T-helper 2 cell treated with Interferon-gamma antibody and Interleukin-4, amounts not matched to agents 5 μg/mL and 100 μg/mL, for 36 hours (primary cell): Measurements from ENCODE around the gene SNX24.

Experiments
- DNase-seq: peaks from one replicate; pipeline ENCODE4 v3.0.0; 2021; ENCODE audit warnings: low spot score
- H3K27ac Mint-ChIP-seq: one replicate; pipeline ENCODE4 v1.8.0; 2021; ENCODE audit warnings: mild to moderate bottlenecking, mixed read lengths
- H3K27me3 Mint-ChIP-seq: one replicate; pipeline ENCODE4 v1.8.0; 2021; ENCODE audit warnings: low read depth, mixed read lengths
- H3K36me3 Mint-ChIP-seq: one replicate; pipeline ENCODE4 v1.8.0; 2021; ENCODE audit warnings: low read depth, mixed read lengths
- H3K4me1 Mint-ChIP-seq: one replicate; pipeline ENCODE4 v1.8.0; 2021; ENCODE audit warnings: low read depth, mixed read lengths
- H3K4me3 Mint-ChIP-seq: one replicate; pipeline ENCODE4 v1.8.0; 2022; ENCODE audit warnings: mild to moderate bottlenecking, moderate library complexity, mixed read lengths
- H3K9me3 Mint-ChIP-seq: one replicate; pipeline ENCODE4 v1.8.0; 2021; ENCODE audit warnings: mixed read lengths

SNX24 gene

DNA sequence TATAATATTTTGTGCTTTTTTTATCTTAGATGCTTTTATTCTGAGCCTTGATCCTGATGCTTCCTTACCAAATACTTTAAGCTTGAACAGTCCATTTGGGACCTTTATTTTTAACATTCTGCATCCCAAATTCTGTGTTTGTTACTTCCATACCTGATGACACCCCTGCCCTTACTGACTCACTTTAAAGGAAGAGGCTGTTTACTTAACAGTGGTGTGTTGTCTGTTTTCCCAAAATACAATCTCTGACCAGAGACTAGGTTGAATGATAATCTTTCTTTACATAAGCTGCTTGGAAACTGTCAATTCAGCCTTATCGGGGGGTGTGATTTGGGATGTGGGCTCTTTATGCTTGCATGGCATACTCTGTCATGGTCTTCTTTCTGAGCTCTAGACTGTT lies 71.1 kb downstream of the SNX24 start:
- no peak for DNase-seq
- no peaks in the 10 kb centered on the region for H3K9me3 Mint-ChIP-seq
- H3K4me1 Mint-ChIP-seq, result no peaks in the 10 kb centered on the region
- no peak overlapping the region for H3K27ac Mint-ChIP-seq
- H3K27me3 Mint-ChIP-seq, result peaks cover 2% of the 10 kb centered on the region
- no peak overlapping the region for H3K4me3 Mint-ChIP-seq
- no peaks in the 10 kb centered on the region for H3K36me3 Mint-ChIP-seq

DNA sequence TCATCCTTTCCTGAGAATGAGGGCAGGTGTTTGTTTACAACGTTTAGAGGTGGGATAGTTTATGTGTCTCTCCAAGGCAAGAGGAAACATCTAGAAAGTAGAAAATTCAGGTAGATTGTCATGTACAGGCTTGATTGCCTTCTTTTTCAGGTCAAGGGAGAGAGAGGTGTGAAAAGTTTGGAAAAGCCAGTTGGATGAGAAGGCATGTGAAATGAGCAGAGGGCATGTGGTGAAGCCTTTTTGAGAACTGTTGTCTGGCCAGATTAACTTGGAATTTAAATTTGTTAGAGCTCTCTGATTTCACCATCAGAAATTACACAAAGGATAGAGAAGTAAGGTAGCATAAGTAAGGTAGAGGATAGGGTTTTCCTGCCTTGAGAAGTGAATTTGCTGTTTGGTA lies 74.6 kb downstream of the SNX24 start:
- Mint-ChIP-seq H3K27ac (no peak overlapping the region), H3K4me3 (no peak overlapping the region), H3K27me3 (peaks cover 2% of the 10 kb centered on the region), H3K36me3 (no peaks in the 10 kb centered on the region), H3K9me3 (no peaks in the 10 kb centered on the region), H3K4me1 (no peaks in the 10 kb centered on the region)
- DNase-seq, result no peak

- no peaks in the 10 kb centered on the region for H3K9me3 Mint-ChIP-seq
- DNase-seq, result no peak
- no peaks in the 10 kb centered on the region for H3K36me3 Mint-ChIP-seq
- no peak overlapping the region for H3K27ac Mint-ChIP-seq
- H3K4me1 Mint-ChIP-seq, result no peaks in the 10 kb centered on the region
- peaks cover 2% of the 10 kb centered on the region for H3K27me3 Mint-ChIP-seq
- no peak overlapping the region for H3K4me3 Mint-ChIP-seq
These were observed 76.4 kb downstream of the SNX24 start for GRCh38 chr5:122921826-122922225.

DNA sequence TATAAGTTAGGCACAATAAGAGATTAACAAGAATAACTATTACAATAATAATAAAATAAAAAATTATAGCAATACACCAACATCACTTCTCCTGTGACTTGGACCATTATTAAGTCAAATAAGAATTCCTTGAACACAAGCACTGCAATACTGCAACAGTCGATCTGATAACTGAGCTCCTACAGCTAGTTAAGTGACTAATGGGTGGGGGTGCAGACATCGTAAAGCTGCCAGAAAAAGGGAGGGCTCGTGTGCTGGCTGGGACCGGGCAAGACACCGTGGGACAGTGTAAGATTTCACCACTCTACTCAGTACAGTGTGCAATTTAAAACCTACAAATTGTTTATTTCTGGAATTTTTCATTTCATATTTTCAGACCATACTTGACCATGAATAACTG lies 78.8 kb downstream of the SNX24 start:
- Mint-ChIP-seq H3K9me3 (no peaks in the 10 kb centered on the region), H3K27ac (no peak overlapping the region), H3K27me3 (peaks cover 2% of the 10 kb centered on the region), H3K4me3 (no peak overlapping the region), H3K36me3 (no peaks in the 10 kb centered on the region), H3K4me1 (no peaks in the 10 kb centered on the region)
- DNase-seq, result no peak

DNA sequence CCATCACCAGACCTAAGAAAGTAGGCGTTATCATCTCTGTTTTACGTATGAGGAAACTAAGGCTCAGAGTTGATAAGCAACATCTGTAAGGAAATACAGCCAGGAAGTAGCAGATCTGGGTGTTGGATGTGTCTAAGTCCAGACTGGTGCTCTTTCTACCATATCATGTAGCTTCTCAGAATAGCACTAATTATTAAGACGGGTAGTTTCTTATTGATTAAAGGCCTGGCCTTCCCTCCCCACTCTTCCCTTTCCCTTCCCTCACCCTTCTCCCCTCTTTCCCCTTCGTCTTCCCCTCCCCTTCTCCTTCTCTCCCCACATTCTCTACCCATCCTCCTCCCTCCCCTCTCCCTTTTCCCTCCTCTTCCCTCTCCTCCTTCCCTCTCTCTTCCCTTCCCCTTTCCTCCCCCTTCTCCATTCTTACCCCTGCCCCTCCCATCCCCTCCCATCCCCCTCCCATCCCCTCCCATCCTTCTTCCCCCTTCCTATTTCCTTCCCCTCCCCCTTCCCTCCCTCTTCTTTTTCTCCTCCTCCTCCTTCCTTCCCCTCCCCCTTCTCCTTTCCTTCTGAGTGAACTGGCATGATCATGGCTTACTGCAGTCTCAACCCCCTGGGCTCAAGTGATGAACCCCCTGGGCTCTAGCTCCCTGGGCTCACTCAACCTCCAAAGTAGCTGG lies 79.4 kb downstream of the SNX24 start:
- no peak for DNase-seq
- H3K4me3 Mint-ChIP-seq, result no peak overlapping the region
- H3K36me3 Mint-ChIP-seq, result no peaks in the 10 kb centered on the region
- H3K27me3 Mint-ChIP-seq, result peaks cover under 1% of the 10 kb centered on the region
- H3K9me3 Mint-ChIP-seq, result no peaks in the 10 kb centered on the region
- H3K27ac Mint-ChIP-seq, result no peak overlapping the region
- no peaks in the 10 kb centered on the region for H3K4me1 Mint-ChIP-seq

DNA sequence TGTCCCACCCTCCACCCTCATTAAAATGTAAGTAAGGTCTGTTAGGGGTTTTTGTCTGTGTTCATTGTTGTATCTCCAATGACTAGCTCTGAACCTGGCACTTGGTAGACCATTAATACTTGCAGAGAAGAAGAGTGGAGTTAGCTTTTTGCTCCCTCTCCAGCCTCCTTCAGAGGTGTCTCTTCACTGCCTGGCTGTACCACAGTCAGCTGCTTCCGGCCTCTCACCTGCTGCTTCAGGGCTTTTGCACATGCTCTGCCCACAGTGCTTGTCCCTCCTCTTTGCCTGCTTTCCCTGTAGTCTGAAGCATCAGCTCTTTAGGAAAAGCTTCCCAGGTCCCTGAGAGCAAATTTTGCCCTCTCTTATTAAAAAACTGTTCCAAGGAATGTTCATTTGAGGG lies 83.6 kb downstream of the SNX24 start:
- no peaks in the 10 kb centered on the region for H3K9me3 Mint-ChIP-seq
- no peak overlapping the region for H3K4me3 Mint-ChIP-seq
- no peak for DNase-seq
- no peaks in the 10 kb centered on the region for H3K36me3 Mint-ChIP-seq
- H3K4me1 Mint-ChIP-seq, result no peaks in the 10 kb centered on the region
- H3K27me3 Mint-ChIP-seq, result peaks cover 2% of the 10 kb centered on the region
- H3K27ac Mint-ChIP-seq, result no peak overlapping the region

DNA sequence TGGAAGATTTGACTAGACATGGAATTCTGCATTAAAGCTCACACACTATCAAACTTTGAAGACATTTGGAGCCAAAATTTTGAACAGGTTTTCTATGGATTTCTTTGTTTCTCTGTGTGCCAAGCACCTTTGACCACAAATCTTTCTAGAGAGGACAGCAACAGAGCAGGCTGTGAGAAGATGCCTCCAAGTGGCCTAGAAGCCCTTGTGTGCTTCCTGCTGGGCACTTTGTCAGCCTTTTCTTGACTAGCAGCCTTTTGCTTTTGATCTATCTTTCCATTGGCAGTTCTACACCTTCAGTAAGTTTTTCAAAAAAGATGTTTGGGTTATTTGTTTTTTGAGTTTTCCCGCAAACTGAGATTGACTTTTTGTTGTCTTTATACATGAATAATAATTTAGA lies 84.6 kb downstream of the SNX24 start:
- Mint-ChIP-seq H3K27ac (no peak overlapping the region), H3K27me3 (peaks cover 2% of the 10 kb centered on the region), H3K9me3 (no peaks in the 10 kb centered on the region), H3K36me3 (no peaks in the 10 kb centered on the region), H3K4me3 (no peak overlapping the region), H3K4me1 (no peaks in the 10 kb centered on the region)
- DNase-seq, result no peak

DNA sequence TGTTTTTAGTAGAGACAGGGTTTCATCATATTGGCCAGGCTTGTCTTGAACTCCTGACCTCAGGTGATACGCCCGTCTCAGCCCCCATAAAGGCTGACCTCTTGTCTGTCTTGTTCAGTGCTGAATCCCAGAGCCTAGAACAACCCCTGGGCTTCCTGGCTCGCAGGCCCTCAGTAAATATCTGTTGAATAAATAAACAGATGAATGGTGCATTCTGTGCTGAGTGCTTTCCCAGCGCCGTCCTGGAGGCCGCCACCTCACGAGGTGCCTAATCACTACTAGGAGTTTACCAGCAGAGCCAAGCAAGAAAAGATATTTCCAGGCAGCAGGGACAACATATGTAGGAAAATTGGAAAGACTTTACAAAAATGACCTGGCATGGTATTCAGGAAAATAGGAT lies 88.5 kb downstream of the SNX24 start:
- Mint-ChIP-seq H3K27ac (no peak overlapping the region), H3K4me3 (no peak overlapping the region), H3K4me1 (no peaks in the 10 kb centered on the region), H3K36me3 (no peaks in the 10 kb centered on the region), H3K9me3 (no peaks in the 10 kb centered on the region), H3K27me3 (peaks cover 7% of the 10 kb centered on the region)
- no peak for DNase-seq

- no peaks in the 10 kb centered on the region for H3K9me3 Mint-ChIP-seq
- H3K4me1 Mint-ChIP-seq, result no peaks in the 10 kb centered on the region
- H3K27ac Mint-ChIP-seq, result no peak overlapping the region
- no peak overlapping the region for H3K4me3 Mint-ChIP-seq
- H3K27me3 Mint-ChIP-seq, result peaks cover 7% of the 10 kb centered on the region
- no peak for DNase-seq
- H3K36me3 Mint-ChIP-seq, result no peaks in the 10 kb centered on the region
These were observed 90.7 kb downstream of the SNX24 start for GRCh38 chr5:122936088-122936487.

GRCh38 chr5:122937914-122938313 lies 92.5 kb downstream of the SNX24 start:
- no peak overlapping the region for H3K27ac Mint-ChIP-seq
- no peak for DNase-seq
- H3K36me3 Mint-ChIP-seq, result no peaks in the 10 kb centered on the region
- no peak overlapping the region for H3K4me3 Mint-ChIP-seq
- no peaks in the 10 kb centered on the region for H3K9me3 Mint-ChIP-seq
- peaks cover 7% of the 10 kb centered on the region for H3K27me3 Mint-ChIP-seq
- H3K4me1 Mint-ChIP-seq, result no peaks in the 10 kb centered on the region

DNA sequence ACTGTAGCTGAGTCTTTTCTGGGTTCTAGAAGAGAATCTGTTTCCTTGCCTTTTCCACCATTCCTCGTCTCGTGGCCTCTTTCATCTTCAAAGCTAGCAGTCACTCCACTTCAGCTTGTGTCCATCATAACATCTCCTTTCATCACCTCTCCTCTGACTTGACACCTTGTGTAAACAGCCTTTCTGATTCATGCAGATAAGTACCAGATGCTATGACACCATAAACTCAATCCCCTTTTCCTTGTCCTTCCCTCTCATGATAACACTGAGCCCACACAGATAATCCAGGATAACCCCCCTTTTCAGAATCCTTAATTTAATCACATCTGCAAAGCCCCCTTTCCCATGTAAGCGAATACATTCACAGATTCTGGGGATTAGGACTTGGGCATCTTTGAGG lies 95.5 kb downstream of the SNX24 start:
- Mint-ChIP-seq H3K36me3 (no peaks in the 10 kb centered on the region), H3K27ac (no peak overlapping the region), H3K4me3 (no peak overlapping the region), H3K4me1 (no peaks in the 10 kb centered on the region), H3K27me3 (peaks cover under 1% of the 10 kb centered on the region), H3K9me3 (no peaks in the 10 kb centered on the region)
- DNase-seq, result no peak

- Mint-ChIP-seq H3K27ac (no peak overlapping the region), H3K9me3 (no peaks in the 10 kb centered on the region), H3K27me3 (peaks cover 3% of the 10 kb centered on the region), H3K4me1 (no peaks in the 10 kb centered on the region), H3K4me3 (no peak overlapping the region), H3K36me3 (no peaks in the 10 kb centered on the region)
- DNase-seq, result no peak
These were observed 96.3 kb downstream of the SNX24 start for GRCh38 chr5:122941737-122942136.

DNA sequence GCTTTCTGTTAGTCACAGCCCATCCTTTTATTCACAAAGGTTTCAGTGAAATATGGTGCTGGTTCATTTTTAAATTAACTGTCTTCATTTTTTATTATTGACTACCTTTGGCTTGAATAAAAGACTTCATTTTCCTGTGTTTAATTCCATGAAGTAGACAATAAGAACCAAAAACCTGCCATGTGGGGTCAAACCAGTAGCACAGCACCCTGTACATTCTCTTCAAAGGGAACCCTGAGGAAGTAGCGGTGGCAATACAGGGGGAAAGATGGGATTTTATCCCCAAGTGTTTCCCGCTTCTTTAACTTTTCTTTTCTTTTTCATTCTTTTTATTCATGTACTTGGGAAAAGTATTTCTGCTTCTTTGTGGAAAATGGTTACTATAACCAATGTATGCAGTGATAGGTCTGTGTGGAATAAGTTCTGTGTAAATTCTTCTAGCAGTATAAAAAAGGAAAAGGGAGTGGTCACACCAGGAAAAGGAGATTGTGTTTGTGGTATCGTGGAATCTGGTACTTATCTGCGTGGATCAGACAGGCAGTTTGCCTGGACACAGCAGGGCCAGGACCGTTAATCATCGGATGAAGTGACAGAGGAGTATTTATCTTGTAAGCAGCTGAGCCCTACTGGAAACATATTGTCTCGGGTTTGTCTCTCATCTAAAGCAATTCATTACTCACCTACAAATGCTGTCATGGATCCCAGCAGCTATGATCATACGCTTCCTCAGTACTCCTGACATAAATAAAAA lies 96.9 kb downstream of the SNX24 start:
- peaks cover 3% of the 10 kb centered on the region for H3K27me3 Mint-ChIP-seq
- no peak overlapping the region for H3K27ac Mint-ChIP-seq
- H3K4me1 Mint-ChIP-seq, result no peaks in the 10 kb centered on the region
- H3K36me3 Mint-ChIP-seq, result no peaks in the 10 kb centered on the region
- DNase-seq, result no peak
- H3K4me3 Mint-ChIP-seq, result no peak overlapping the region
- no peaks in the 10 kb centered on the region for H3K9me3 Mint-ChIP-seq

DNA sequence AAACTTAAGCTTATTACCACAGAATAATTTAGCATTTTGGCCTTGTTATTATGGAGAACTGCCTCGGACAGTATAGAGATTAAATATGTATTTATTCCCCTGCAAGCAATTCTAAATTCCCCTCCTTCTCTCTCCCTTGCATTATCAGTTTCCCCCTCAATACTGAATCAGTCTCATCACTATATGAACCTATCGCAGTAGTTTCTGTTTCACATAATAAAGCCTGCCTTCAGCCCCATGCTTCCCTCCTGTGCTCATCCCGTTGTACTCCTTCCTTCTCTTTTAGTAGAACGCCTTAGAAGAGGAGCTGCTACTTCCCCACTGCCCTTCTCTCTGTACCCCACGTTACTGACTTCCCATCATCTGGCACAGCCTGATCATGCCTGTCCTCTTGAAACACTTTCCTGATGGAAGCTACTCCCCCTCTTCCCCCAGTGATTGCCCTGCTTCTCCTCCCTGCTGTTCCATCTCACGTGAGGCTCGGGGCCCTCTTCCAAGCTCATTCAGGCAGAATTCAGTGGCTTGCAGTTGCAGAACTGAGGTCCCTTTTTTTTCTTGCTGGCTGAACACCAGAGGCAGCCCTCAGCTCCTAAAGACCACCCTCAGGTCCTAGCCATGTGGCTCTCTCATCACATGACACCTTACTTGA lies 97.8 kb downstream of the SNX24 start:
- no peak overlapping the region for H3K4me3 Mint-ChIP-seq
- H3K36me3 Mint-ChIP-seq, result no peaks in the 10 kb centered on the region
- no peak overlapping the region for H3K27ac Mint-ChIP-seq
- DNase-seq, result no peak
- no peaks in the 10 kb centered on the region for H3K4me1 Mint-ChIP-seq
- peaks cover 3% of the 10 kb centered on the region for H3K27me3 Mint-ChIP-seq
- H3K9me3 Mint-ChIP-seq, result no peaks in the 10 kb centered on the region
